Stomach (tissue), 4 donors: Measurements from ENCODE around the gene ADARB2.

Experiments
- CTCF ChIP-seq, 7 experiments: fragments of 450-650 bp in 4 of 7; fragments of 200-600 bp in 3 of 7; sonication (generic) in 3 of 7; IDR thresholded peaks; one replicate each; pipeline ENCODE4 v1.5.1; 2016 to 2019; ENCODE audit warnings: antibody characterized with exemption in 7 of 7, control low read depth in 2 of 7, mild to moderate bottlenecking in 1 of 7
- POLR2A ChIP-seq, 4 donors: fragments of 450-650 bp; IDR thresholded peaks; one replicate each; pipeline ENCODE4 v1.6.1; 2016; ENCODE audit warnings: antibody characterized with exemption in 4 of 4, control low read depth in 2 of 4, mild to moderate bottlenecking in 1 of 4, moderate library complexity in 1 of 4

GRCh38 chr10:1294748-1295147 lies 442.6 kb downstream of the ADARB2 start:
- TF ChIP-seq POLR2A (IDR thresholded peaks at IDR 0.05), result no peak
- no peak for TF ChIP-seq CTCF (IDR thresholded peaks at IDR 0.05)
